Right atrium auricular region (tissue), 2 donors: ENCODE measurements around the gene JSRP1. TPM values are rescaled to one million over a fixed set of nuclear protein-coding genes. Genes with fewer than 3 reads are reported as not detected.

ENCODE experiments used
- DNase-seq: peaks from one replicate; pipeline ENCODE4 v3.0.0-alpha.2; 2019; ENCODE audit warnings: low spot score
- H3K27ac ChIP-seq, 2 donors: fragments of 200-600 bp; sonication (generic); 1 replicate in 1 of 2; 2 replicates in 1 of 2; pipeline ENCODE4 v1.5.1; 2016 to 2019
- H3K27me3 ChIP-seq, 2 donors: fragments of 200-600 bp; sonication (generic); one replicate each; pipeline versions ENCODE4 v1.5.1 to v1.6.0; 2017 to 2019
- H3K36me3 ChIP-seq: fragments of 200-600 bp; sonication (generic); one replicate; pipeline ENCODE4 v1.5.1; 2016
- H3K4me1 ChIP-seq, 2 donors: fragments of 200-600 bp; sonication (generic); one replicate each; pipeline versions ENCODE4 v1.5.1 to v1.6.0; 2017 to 2019
- H3K4me3 ChIP-seq, 2 donors: fragments of 200-600 bp; sonication (generic); 1 replicate in 1 of 2; 2 replicates in 1 of 2; pipeline ENCODE4 v1.5.1; 2017 to 2019; ENCODE audit warnings: mild to moderate bottlenecking in 1 of 2, moderate library complexity in 1 of 2
- H3K9me3 ChIP-seq, 2 donors: fragments of 200-600 bp; sonication (generic); one replicate each; pipeline ENCODE4 v1.5.1; 2019
- total RNA-seq, 2 donors: library from RNA; depleted of rRNA; stranded (reverse); fragments of >200 nt; gene quantifications; one replicate each; pipeline ENCODE4 v1.1.0, GENCODE V29; 2016
- TF ChIP-seq, protein P1 (sequence below), 2 donors: fragments of 200-600 bp; sonication (generic); IDR thresholded peaks; one replicate each; pipeline ENCODE4 v1.5.1; 2019; ENCODE audit warnings: antibody characterized with exemption in 2 of 2

Gene JSRP1
- total RNA-seq, 2 donors from 2014 or later: 0.39 TPM; not detected in 1

GRCh38 chr19:2245273-2245672 is 10.9 kb downstream of the JSRP1 start:
- Histone ChIP-seq H3K4me1 (peaks cover 3 to 45% of the 10 kb centered on the region in 2 donors), H3K9me3 (no peaks in the 10 kb centered on the region), H3K36me3 (peaks cover 56% of the 10 kb centered on the region), H3K4me3 (no peak overlapping the region), H3K27me3 (peaks cover 0 to 3% of the 10 kb centered on the region in 2 donors), H3K27ac (no peak overlapping the region)
- no peak for DNase-seq
- TF ChIP-seq, protein P1, sequence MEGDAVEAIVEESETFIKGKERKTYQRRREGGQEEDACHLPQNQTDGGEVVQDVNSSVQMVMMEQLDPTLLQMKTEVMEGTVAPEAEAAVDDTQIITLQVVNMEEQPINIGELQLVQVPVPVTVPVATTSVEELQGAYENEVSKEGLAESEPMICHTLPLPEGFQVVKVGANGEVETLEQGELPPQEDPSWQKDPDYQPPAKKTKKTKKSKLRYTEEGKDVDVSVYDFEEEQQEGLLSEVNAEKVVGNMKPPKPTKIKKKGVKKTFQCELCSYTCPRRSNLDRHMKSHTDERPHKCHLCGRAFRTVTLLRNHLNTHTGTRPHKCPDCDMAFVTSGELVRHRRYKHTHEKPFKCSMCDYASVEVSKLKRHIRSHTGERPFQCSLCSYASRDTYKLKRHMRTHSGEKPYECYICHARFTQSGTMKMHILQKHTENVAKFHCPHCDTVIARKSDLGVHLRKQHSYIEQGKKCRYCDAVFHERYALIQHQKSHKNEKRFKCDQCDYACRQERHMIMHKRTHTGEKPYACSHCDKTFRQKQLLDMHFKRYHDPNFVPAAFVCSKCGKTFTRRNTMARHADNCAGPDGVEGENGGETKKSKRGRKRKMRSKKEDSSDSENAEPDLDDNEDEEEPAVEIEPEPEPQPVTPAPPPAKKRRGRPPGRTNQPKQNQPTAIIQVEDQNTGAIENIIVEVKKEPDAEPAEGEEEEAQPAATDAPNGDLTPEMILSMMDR (IDR thresholded peaks at IDR 0.05): no peak

GRCh38 chr19:2244486-2244885 is 11.7 kb downstream of the JSRP1 start:
- no peak for DNase-seq
- H3K4me3 ChIP-seq: no peak overlapping the region
- H3K36me3 ChIP-seq: peaks cover 56% of the 10 kb centered on the region
- no peaks in the 10 kb centered on the region for H3K9me3 ChIP-seq
- no peaks in the 10 kb centered on the region for H3K27me3 ChIP-seq
- peaks cover 5 to 45% of the 10 kb centered on the region in 2 donors for H3K4me1 ChIP-seq
- TF ChIP-seq, protein P1 (IDR thresholded peaks at IDR 0.05): no peak
- H3K27ac ChIP-seq: no peak overlapping the region

DNA sequence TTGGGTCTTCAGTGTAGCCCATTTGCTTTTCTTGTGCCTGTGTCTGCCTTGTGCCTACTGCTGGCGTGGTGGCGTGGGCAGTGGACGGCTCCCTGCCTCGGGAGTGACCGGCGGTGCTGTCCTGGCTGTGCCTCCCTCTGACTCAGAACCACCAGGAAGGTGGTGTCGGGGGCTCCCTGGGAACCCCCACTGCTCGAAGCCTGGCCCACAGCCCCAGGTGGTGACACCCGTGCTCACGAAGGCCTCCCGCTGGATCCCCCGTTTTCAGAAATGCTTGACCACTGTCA is 12.1 kb downstream of the JSRP1 start:
- H3K36me3 ChIP-seq: peaks cover 56% of the 10 kb centered on the region
- H3K4me3 ChIP-seq: no peak overlapping the region
- peaks cover 5 to 48% of the 10 kb centered on the region in 2 donors for H3K4me1 ChIP-seq
- TF ChIP-seq, protein P1 (IDR thresholded peaks at IDR 0.05): no peak
- no peak for DNase-seq
- no peaks in the 10 kb centered on the region for H3K9me3 ChIP-seq
- H3K27me3 ChIP-seq: no peaks in the 10 kb centered on the region
- H3K27ac ChIP-seq: no peak overlapping the region

GRCh38 chr19:2243274-2244124 is 12.7 kb downstream of the JSRP1 start:
- no peak overlapping the region for H3K27ac ChIP-seq
- no peaks in the 10 kb centered on the region for H3K9me3 ChIP-seq
- H3K4me3 ChIP-seq: no peak overlapping the region
- peaks cover 52% of the 10 kb centered on the region for H3K36me3 ChIP-seq
- H3K27me3 ChIP-seq: no peaks in the 10 kb centered on the region
- DNase-seq: no peak
- TF ChIP-seq, protein P1 (IDR thresholded peaks at IDR 0.05): no peak
- peaks cover 5 to 54% of the 10 kb centered on the region in 2 donors for H3K4me1 ChIP-seq

GRCh38 chr19:2242816-2243215 is 13.4 kb downstream of the JSRP1 start:
- TF ChIP-seq, protein P1 (IDR thresholded peaks at IDR 0.05): no peak
- H3K36me3 ChIP-seq: peaks cover 46% of the 10 kb centered on the region
- peaks cover 5 to 60% of the 10 kb centered on the region in 2 donors for H3K4me1 ChIP-seq
- H3K4me3 ChIP-seq: no peak overlapping the region
- no peak overlapping the region for H3K27ac ChIP-seq
- H3K9me3 ChIP-seq: no peaks in the 10 kb centered on the region
- DNase-seq: no peak
- H3K27me3 ChIP-seq: no peaks in the 10 kb centered on the region
